ENCODE measurements around the gene CRIM1. TPM values are rescaled to one million over a fixed set of nuclear protein-coding genes. Genes with fewer than 3 reads are reported as not detected.

Gene CRIM1
- total RNA-seq, 1 donor from 2014 or later, result 158 TPM

DNA sequence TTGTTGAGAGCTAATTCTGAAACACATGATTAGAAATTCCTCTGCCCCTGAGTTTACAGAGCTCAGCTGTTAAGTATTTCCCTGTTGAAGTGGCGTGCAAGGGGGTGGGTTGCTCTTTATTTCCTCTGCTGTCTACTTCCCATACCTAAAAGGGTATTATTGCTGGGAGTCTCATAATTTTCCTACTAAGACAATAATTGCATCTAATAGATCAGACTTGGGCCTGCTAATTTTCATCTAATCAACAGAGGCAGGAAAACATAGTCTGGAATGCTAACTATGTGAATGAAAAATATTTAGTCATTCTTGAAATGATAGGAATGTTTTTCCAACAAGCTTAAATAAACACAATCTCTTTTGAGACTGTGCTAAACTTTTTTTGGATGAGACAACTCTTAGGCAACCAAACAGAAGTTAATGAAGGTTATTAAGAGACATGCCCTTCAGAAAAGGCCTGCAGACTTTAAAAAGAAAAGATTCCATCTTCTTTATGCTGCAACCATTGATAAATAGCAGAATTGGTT lies 131.0 kb downstream of the CRIM1 start:
- Histone ChIP-seq H3K4me1 (peaks cover 44% of the 10 kb centered on the region), H3K27ac (peak overlapping the region; percentile 59), H3K9me3 (no peaks in the 10 kb centered on the region), H3K4me3 (no peak overlapping the region), H3K27me3 (no peaks in the 10 kb centered on the region), H3K36me3 (peaks cover 12% of the 10 kb centered on the region)
- intact Hi-C loops (cut with DNase I), result no loop called here
- ATAC-seq, result peak; percentile 32
- TF ChIP-seq, protein P1, sequence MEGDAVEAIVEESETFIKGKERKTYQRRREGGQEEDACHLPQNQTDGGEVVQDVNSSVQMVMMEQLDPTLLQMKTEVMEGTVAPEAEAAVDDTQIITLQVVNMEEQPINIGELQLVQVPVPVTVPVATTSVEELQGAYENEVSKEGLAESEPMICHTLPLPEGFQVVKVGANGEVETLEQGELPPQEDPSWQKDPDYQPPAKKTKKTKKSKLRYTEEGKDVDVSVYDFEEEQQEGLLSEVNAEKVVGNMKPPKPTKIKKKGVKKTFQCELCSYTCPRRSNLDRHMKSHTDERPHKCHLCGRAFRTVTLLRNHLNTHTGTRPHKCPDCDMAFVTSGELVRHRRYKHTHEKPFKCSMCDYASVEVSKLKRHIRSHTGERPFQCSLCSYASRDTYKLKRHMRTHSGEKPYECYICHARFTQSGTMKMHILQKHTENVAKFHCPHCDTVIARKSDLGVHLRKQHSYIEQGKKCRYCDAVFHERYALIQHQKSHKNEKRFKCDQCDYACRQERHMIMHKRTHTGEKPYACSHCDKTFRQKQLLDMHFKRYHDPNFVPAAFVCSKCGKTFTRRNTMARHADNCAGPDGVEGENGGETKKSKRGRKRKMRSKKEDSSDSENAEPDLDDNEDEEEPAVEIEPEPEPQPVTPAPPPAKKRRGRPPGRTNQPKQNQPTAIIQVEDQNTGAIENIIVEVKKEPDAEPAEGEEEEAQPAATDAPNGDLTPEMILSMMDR (IDR thresholded peaks at IDR 0.05), result no peak
- no peak for DNase-seq

DNA sequence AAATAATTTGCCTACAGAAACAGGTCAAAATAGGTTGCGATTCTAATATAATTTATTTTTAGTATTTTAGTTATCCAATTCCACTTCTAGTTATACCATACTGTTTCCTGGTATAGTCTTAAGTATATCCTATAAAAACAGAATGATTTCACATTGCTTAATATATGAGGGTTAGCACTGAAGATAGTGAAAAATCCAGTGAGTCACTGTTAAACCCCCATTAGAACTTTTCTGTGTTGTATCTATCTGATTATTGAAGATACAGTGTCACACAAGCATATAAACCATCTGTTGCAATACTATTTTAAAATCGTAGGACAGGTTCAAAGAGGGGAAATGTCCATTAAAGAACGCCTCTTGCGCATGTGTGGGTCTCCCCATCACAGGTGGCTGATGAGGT lies 132.4 kb downstream of the CRIM1 start:
- DNase-seq (no peak), ATAC-seq (no peak)
- H3K9me3 ChIP-seq, result no peaks in the 10 kb centered on the region
- H3K36me3 ChIP-seq, result peaks cover 5% of the 10 kb centered on the region
- TF ChIP-seq, protein P1 (IDR thresholded peaks at IDR 0.05), result no peak
- intact Hi-C loops (cut with DNase I), result no loop called here
- peaks cover 36% of the 10 kb centered on the region for H3K4me1 ChIP-seq
- H3K27me3 ChIP-seq, result no peaks in the 10 kb centered on the region
- no peak overlapping the region for H3K4me3 ChIP-seq
- H3K27ac ChIP-seq, result no peak overlapping the region

DNA sequence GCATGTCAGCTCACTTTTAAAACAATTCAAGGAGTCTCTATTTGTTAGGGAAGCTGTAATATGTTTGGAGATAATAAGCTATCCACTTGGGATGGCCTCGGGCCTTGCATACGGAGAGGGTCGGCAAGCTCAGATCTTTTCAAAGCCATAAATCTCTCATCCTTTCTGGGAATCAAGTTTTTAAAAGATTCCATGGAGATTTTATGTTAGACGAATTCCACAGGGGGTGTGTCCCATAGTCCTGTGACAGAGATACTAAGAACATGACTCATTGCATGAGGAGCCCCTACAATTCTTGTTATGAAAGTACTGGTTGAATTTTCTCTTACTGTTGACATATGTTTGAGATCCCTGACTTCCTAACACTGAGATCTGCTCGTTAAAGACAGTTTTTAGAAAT lies 133.7 kb downstream of the CRIM1 start:
- intact Hi-C loops (cut with DNase I), result no loop called here
- ATAC-seq (no peak), DNase-seq (no peak)
- peaks cover 40% of the 10 kb centered on the region for H3K4me1 ChIP-seq
- TF ChIP-seq, protein P1 (IDR thresholded peaks at IDR 0.05), result no peak
- H3K9me3 ChIP-seq, result no peaks in the 10 kb centered on the region
- H3K36me3 ChIP-seq, result no peaks in the 10 kb centered on the region
- H3K4me3 ChIP-seq, result no peak overlapping the region
- H3K27ac ChIP-seq, result no peak overlapping the region
- no peaks in the 10 kb centered on the region for H3K27me3 ChIP-seq

DNA sequence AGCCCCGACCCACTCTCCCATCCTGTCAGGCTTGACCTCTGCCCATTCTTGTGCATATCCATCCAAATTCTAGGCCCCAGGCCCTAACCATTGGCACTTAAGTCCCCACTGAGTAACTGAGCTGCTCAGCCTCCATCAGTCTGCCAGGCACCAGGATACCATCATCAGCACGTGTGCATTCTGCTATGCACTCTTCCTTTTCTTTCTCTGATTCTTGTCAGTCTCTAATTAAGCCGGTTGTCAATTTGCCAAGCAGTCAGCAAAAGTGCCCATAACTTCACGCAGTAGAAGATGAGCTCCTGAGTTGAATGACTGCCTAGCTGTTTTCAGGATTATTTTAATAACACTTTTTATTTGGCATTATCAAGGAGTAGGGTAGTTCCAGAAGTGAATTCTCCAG lies 135.2 kb downstream of the CRIM1 start:
- ATAC-seq (no peak), DNase-seq (no peak)
- Histone ChIP-seq H3K36me3 (no peaks in the 10 kb centered on the region), H3K27me3 (no peaks in the 10 kb centered on the region), H3K4me1 (peaks cover 30% of the 10 kb centered on the region), H3K4me3 (no peak overlapping the region), H3K27ac (no peak overlapping the region), H3K9me3 (no peaks in the 10 kb centered on the region)
- TF ChIP-seq, protein P1 (IDR thresholded peaks at IDR 0.05), result no peak
- intact Hi-C loops (cut with DNase I), result no loop called here

DNA sequence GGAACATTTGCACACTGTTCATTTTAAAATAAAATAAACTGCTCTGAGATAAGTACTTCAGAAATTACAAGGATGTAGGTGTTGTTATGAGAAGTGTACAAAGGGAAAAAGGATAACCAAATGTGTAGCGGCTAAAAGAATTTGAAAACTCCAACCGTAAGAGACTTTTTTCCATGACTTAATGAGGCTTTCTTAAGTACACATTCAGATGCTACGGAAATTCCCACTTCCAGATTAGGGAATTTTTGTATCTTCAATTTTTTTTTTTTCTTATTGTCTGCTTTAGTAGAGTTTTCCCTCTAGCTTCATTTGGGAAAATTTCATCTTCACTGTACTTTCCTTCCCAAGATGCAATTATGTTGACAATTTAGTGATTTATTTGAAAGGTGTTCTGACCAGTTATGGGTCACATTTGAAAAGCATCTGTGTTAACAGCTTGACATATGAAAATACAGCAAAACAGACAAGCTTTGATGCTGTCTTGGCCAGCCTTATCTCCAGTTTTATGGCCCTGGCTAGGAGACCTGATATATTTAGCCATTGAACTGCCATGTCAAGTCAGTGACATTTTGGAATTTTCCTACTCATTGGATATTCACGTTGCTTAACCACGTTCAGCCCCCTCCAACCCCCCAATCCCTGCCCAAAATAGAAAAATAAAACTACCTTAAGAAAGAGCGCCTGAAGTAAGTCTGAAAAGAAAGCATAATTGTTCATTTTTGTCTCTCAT lies 136.8 kb downstream of the CRIM1 start:
- intact Hi-C loops (cut with DNase I), result no loop called here
- Histone ChIP-seq H3K27ac (no peak overlapping the region), H3K9me3 (no peaks in the 10 kb centered on the region), H3K27me3 (no peaks in the 10 kb centered on the region), H3K4me1 (peaks cover 14% of the 10 kb centered on the region), H3K36me3 (no peaks in the 10 kb centered on the region), H3K4me3 (no peak overlapping the region)
- ATAC-seq, result no peak
- TF ChIP-seq, protein P1 (IDR thresholded peaks at IDR 0.05), result no peak
- DNase-seq, result no peak
